22Rv1 (cell line): ENCODE results near the gene CEP76.
"Not testable (repeated sequence)": the region's sequence is repeated elsewhere in the genome, so short reads cannot be mapped to it uniquely, and the experiment has no call there.

Source experiments
- H3K27ac ChIP-seq: fragments of 450-650 bp; 2 replicates; pipeline ENCODE4 v1.5.1; 2017
- CTCF ChIP-seq: fragments of 450-650 bp; IDR thresholded peaks from 2 replicates; pipeline ENCODE4 v1.5.1; 2017; ENCODE audit warnings: mild to moderate bottlenecking
- ZFX ChIP-seq: fragments of 450-650 bp; IDR thresholded peaks from 2 replicates; pipeline ENCODE4 v1.6.1; 2017; ENCODE audit warnings: antibody characterized with exemption, borderline replicate concordance

Gene CEP76

GRCh38 chr18:12631831-12632477 lies 70.6 kb downstream of the CEP76 start:
- no peak overlapping the region for H3K27ac ChIP-seq
- TF ChIP-seq CTCF (no peak), ZFX (no peak)

- H3K27ac ChIP-seq = no peak overlapping the region
- no peak for TF ChIP-seq ZFX
- TF ChIP-seq CTCF = no peak
Measured at GRCh38 chr18:12630136-12630535, 72.4 kb downstream of the CEP76 start.

- no peak overlapping the region for H3K27ac ChIP-seq
- TF ChIP-seq CTCF (no peak), ZFX (no peak)
Measured at GRCh38 chr18:12628706-12629702, 73.5 kb downstream of the CEP76 start.

- H3K27ac ChIP-seq = not testable (repeated sequence)
Measured at GRCh38 chr18:12627199-12627598, 75.3 kb downstream of the CEP76 start.

GRCh38 chr18:12625241-12625640 lies 77.3 kb downstream of the CEP76 start:
- H3K27ac ChIP-seq = no peak overlapping the region
- TF ChIP-seq ZFX (no peak), CTCF (no peak)
